ENCODE data around the gene ADARB2. TPM values are rescaled to one million over a fixed set of nuclear protein-coding genes. Genes with fewer than 3 reads are reported as not detected.

Gene ADARB2
- total and polyA plus RNA-seq, 2 donors: 0.66 to 2.5 TPM

- Histone ChIP-seq H3K4me3 (ENCODE audit: low read length in 2 of 2) (no peak overlapping the region), H3K9me3 (ENCODE audit: control insufficient read depth in 2 of 2, insufficient read depth in 1 of 2, low read length in 1 of 2) (no peaks in the 10 kb centered on the region), H3K36me3 (ENCODE audit: control insufficient read depth in 2 of 2, insufficient read depth in 2 of 2, low read length in 1 of 2) (no peaks in the 10 kb centered on the region), H3K27ac (ENCODE audit: low read depth in 1 of 2, low read length in 1 of 2) (no peak overlapping the region), H3K4me1 (ENCODE audit: control insufficient read depth in 2 of 2, insufficient read depth in 2 of 2, low read length in 2 of 2) (peaks cover 0 to 12% of the 10 kb centered on the region in 2 donors), H3K27me3 (ENCODE audit: control insufficient read depth in 2 of 2, insufficient read depth in 1 of 2, low read length in 1 of 2) (no peaks in the 10 kb centered on the region)
- no peak for DNase-seq (ENCODE audit: low read depth in 6 of 9, low spot score in 9 of 9)
- WGBS: 87% methylated on average over 7 of the region's 7 CpGs
Measured at GRCh38 chr10:1567152-1567551, 170.2 kb downstream of the ADARB2 start.

GRCh38 chr10:1564791-1565190 lies 172.5 kb downstream of the ADARB2 start:
- H3K27ac ChIP-seq (ENCODE audit: low read depth in 1 of 2, low read length in 1 of 2): no peak overlapping the region
- WGBS: 95% methylated on average over 11 of the region's 11 CpGs
- no peaks in the 10 kb centered on the region for H3K27me3 ChIP-seq (ENCODE audit: control insufficient read depth in 2 of 2, insufficient read depth in 1 of 2, low read length in 1 of 2)
- no peaks in the 10 kb centered on the region for H3K36me3 ChIP-seq (ENCODE audit: control insufficient read depth in 2 of 2, insufficient read depth in 2 of 2, low read length in 1 of 2)
- H3K4me3 ChIP-seq (ENCODE audit: low read length in 2 of 2): no peak overlapping the region
- DNase-seq (ENCODE audit: low read depth in 6 of 9, low spot score in 9 of 9): no peak
- no peaks in the 10 kb centered on the region for H3K9me3 ChIP-seq (ENCODE audit: control insufficient read depth in 2 of 2, insufficient read depth in 1 of 2, low read length in 1 of 2)
- H3K4me1 ChIP-seq (ENCODE audit: control insufficient read depth in 2 of 2, insufficient read depth in 2 of 2, low read length in 2 of 2): peaks cover 0 to 6% of the 10 kb centered on the region in 2 donors

DNA sequence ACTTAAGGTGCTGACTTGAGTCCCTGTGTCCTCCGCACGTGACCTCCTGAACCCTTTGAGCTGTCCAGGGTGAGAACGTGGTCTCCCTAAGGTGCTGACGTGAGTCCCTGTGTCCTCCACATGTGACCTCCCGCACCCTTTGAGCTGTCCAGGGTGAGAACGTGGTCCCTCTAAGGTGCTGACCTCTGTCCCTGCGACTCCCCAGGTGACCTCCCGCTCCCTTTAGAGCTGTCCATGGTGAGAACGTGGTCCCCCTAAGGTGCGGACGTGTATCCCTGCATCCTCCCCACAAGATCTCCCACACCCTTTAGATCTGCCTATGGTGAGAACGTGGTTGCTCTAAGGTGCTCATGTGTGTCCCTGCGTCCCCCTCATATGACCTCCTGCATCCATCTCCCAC lies 174.3 kb downstream of the ADARB2 start:
- Histone ChIP-seq H3K4me3 (ENCODE audit: low read length in 2 of 2) (no peak overlapping the region), H3K27me3 (ENCODE audit: control insufficient read depth in 2 of 2, insufficient read depth in 1 of 2, low read length in 1 of 2) (no peaks in the 10 kb centered on the region), H3K27ac (ENCODE audit: low read depth in 1 of 2, low read length in 1 of 2) (no peak overlapping the region), H3K36me3 (ENCODE audit: control insufficient read depth in 2 of 2, insufficient read depth in 2 of 2, low read length in 1 of 2) (no peaks in the 10 kb centered on the region), H3K9me3 (ENCODE audit: control insufficient read depth in 2 of 2, insufficient read depth in 1 of 2, low read length in 1 of 2) (no peaks in the 10 kb centered on the region), H3K4me1 (ENCODE audit: control insufficient read depth in 2 of 2, insufficient read depth in 2 of 2, low read length in 2 of 2) (peaks cover 0 to 7% of the 10 kb centered on the region in 2 donors)
- DNase-seq (ENCODE audit: low read depth in 6 of 9, low spot score in 9 of 9): no peak
- 87% methylated on average over 13 of the region's 13 CpGs for WGBS

DNA sequence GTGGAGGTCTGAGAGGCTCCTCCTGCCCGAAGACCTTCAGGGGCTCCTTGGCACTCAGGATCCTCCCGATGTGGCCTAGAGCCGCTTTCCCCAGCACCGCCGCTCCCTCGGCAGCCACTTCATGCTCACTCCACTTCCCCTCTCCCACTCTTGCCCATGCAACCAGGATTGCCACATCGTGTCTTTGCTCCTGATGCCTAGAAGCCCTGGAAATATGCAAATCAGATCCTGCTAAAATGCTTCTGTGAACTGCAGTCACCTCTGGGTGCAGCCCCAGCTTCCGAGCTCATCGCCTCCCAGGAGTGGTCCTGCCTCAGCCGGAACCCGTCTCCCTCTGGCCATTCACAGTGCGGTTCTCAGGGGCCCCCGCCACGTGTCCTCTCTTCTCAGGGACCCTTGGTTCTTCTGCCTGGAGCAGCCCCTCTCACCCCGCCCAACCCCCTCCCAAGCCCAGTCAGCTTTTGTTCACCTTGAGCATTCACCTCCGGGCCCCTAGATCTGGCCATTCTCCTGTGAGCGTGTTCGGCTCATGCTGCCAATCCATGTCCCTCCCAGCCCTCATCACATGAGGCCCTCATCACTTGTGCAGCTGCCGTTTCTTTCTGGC lies 175.5 kb downstream of the ADARB2 start:
- H3K9me3 ChIP-seq (ENCODE audit: control insufficient read depth in 2 of 2, insufficient read depth in 1 of 2, low read length in 1 of 2): no peaks in the 10 kb centered on the region
- H3K4me1 ChIP-seq (ENCODE audit: control insufficient read depth in 2 of 2, insufficient read depth in 2 of 2, low read length in 2 of 2): peaks cover 0 to 4% of the 10 kb centered on the region in 2 donors
- no peaks in the 10 kb centered on the region for H3K27me3 ChIP-seq (ENCODE audit: control insufficient read depth in 2 of 2, insufficient read depth in 1 of 2, low read length in 1 of 2)
- DNase-seq (ENCODE audit: low read depth in 6 of 9, low spot score in 9 of 9): no peak
- no peaks in the 10 kb centered on the region for H3K36me3 ChIP-seq (ENCODE audit: control insufficient read depth in 2 of 2, insufficient read depth in 2 of 2, low read length in 1 of 2)
- no peak overlapping the region for H3K4me3 ChIP-seq (ENCODE audit: low read length in 2 of 2)
- 79% methylated on average over 19 of the region's 19 CpGs for WGBS
- H3K27ac ChIP-seq (ENCODE audit: low read depth in 1 of 2, low read length in 1 of 2): no peak overlapping the region

GRCh38 chr10:1560535-1561192 lies 176.7 kb downstream of the ADARB2 start:
- H3K4me3 ChIP-seq (ENCODE audit: low read length in 2 of 2): no peak overlapping the region
- H3K27me3 ChIP-seq (ENCODE audit: control insufficient read depth in 2 of 2, insufficient read depth in 1 of 2, low read length in 1 of 2): no peaks in the 10 kb centered on the region
- no peak for DNase-seq (ENCODE audit: low read depth in 6 of 9, low spot score in 9 of 9)
- H3K4me1 ChIP-seq (ENCODE audit: control insufficient read depth in 2 of 2, insufficient read depth in 2 of 2, low read length in 2 of 2): peaks cover 0 to 4% of the 10 kb centered on the region in 2 donors
- 91% methylated on average over 16 of the region's 16 CpGs for WGBS
- no peaks in the 10 kb centered on the region for H3K9me3 ChIP-seq (ENCODE audit: control insufficient read depth in 2 of 2, insufficient read depth in 1 of 2, low read length in 1 of 2)
- no peak overlapping the region for H3K27ac ChIP-seq (ENCODE audit: low read depth in 1 of 2, low read length in 1 of 2)
- H3K36me3 ChIP-seq (ENCODE audit: control insufficient read depth in 2 of 2, insufficient read depth in 2 of 2, low read length in 1 of 2): no peaks in the 10 kb centered on the region

DNA sequence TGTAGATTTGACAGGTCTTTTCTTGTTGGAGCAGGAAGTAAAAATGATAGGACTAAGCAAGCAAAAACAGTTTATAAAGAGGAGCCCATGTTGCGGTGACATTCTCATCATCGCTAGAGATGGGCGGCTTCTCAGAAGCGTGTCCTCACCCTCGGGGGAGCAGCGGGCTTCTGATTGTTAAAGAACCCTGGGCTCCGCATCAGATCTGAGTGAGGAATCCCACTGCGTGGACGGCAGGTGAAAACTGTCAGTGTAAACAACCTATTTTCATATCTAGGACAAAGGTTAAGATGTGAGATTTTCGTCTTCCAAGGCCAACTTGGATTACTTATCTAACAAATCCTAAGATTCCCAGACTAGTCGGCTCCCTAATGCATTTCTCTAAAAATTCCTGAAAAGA lies 177.6 kb downstream of the ADARB2 start:
- Histone ChIP-seq H3K4me3 (ENCODE audit: low read length in 2 of 2) (no peak overlapping the region), H3K27ac (ENCODE audit: low read depth in 1 of 2, low read length in 1 of 2) (no peak overlapping the region), H3K36me3 (ENCODE audit: control insufficient read depth in 2 of 2, insufficient read depth in 2 of 2, low read length in 1 of 2) (no peaks in the 10 kb centered on the region), H3K9me3 (ENCODE audit: control insufficient read depth in 2 of 2, insufficient read depth in 1 of 2, low read length in 1 of 2) (no peaks in the 10 kb centered on the region), H3K27me3 (ENCODE audit: control insufficient read depth in 2 of 2, insufficient read depth in 1 of 2, low read length in 1 of 2) (no peaks in the 10 kb centered on the region), H3K4me1 (ENCODE audit: control insufficient read depth in 2 of 2, insufficient read depth in 2 of 2, low read length in 2 of 2) (peaks cover 0 to 4% of the 10 kb centered on the region in 2 donors)
- no peak for DNase-seq (ENCODE audit: low read depth in 6 of 9, low spot score in 9 of 9)
- 50% methylated on average over 11 of the region's 11 CpGs for WGBS

DNA sequence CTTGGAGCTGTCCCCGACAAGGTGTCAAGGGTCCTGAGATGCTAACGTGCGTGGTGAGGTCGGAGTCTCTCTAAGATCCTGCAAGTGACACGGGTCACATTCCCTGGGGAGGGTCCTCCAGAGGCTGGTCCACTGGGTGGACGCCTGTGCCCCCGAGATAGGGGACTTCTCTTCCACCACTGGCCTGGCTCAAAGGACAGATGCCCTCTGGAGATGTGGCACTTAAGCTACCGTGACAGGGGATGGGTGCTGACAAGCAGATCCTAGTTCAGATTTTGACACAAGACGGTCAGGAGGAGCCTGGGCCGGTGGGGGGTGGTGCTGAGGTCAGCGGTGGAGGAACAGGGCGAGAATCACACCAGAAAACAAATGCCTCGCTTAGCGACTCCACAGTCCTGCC lies 178.0 kb downstream of the ADARB2 start:
- no peak overlapping the region for H3K4me3 ChIP-seq (ENCODE audit: low read length in 2 of 2)
- 61% methylated on average over 14 of the region's 14 CpGs for WGBS
- peak overlapping the region in 1 of 2 donors; percentile 15 for H3K27ac ChIP-seq (ENCODE audit: low read depth in 1 of 2, low read length in 1 of 2)
- DNase-seq (ENCODE audit: low read depth in 6 of 9, low spot score in 9 of 9): no peak
- no peaks in the 10 kb centered on the region for H3K36me3 ChIP-seq (ENCODE audit: control insufficient read depth in 2 of 2, insufficient read depth in 2 of 2, low read length in 1 of 2)
- H3K9me3 ChIP-seq (ENCODE audit: control insufficient read depth in 2 of 2, insufficient read depth in 1 of 2, low read length in 1 of 2): no peaks in the 10 kb centered on the region
- H3K27me3 ChIP-seq (ENCODE audit: control insufficient read depth in 2 of 2, insufficient read depth in 1 of 2, low read length in 1 of 2): no peaks in the 10 kb centered on the region
- peaks cover 0 to 4% of the 10 kb centered on the region in 2 donors for H3K4me1 ChIP-seq (ENCODE audit: control insufficient read depth in 2 of 2, insufficient read depth in 2 of 2, low read length in 2 of 2)

GRCh38 chr10:1558906-1559305 lies 178.4 kb downstream of the ADARB2 start:
- peaks cover 0 to 4% of the 10 kb centered on the region in 2 donors for H3K4me1 ChIP-seq (ENCODE audit: control insufficient read depth in 2 of 2, insufficient read depth in 2 of 2, low read length in 2 of 2)
- no peak overlapping the region for H3K4me3 ChIP-seq (ENCODE audit: low read length in 2 of 2)
- no peak for DNase-seq (ENCODE audit: low read depth in 6 of 9, low spot score in 9 of 9)
- H3K9me3 ChIP-seq (ENCODE audit: control insufficient read depth in 2 of 2, insufficient read depth in 1 of 2, low read length in 1 of 2): no peaks in the 10 kb centered on the region
- no peaks in the 10 kb centered on the region for H3K36me3 ChIP-seq (ENCODE audit: control insufficient read depth in 2 of 2, insufficient read depth in 2 of 2, low read length in 1 of 2)
- H3K27me3 ChIP-seq (ENCODE audit: control insufficient read depth in 2 of 2, insufficient read depth in 1 of 2, low read length in 1 of 2): no peaks in the 10 kb centered on the region
- WGBS: 81% methylated on average over 4 of the region's 4 CpGs
- no peak overlapping the region for H3K27ac ChIP-seq (ENCODE audit: low read depth in 1 of 2, low read length in 1 of 2)

- 87% methylated on average over 13 of the region's 13 CpGs for WGBS
- no peak for DNase-seq (ENCODE audit: low read depth in 6 of 9, low spot score in 9 of 9)
- H3K4me3 ChIP-seq (ENCODE audit: low read length in 2 of 2): no peak overlapping the region
- H3K4me1 ChIP-seq (ENCODE audit: control insufficient read depth in 2 of 2, insufficient read depth in 2 of 2, low read length in 2 of 2): peaks cover 0 to 6% of the 10 kb centered on the region in 2 donors
- H3K27me3 ChIP-seq (ENCODE audit: control insufficient read depth in 2 of 2, insufficient read depth in 1 of 2, low read length in 1 of 2): no peaks in the 10 kb centered on the region
- no peak overlapping the region for H3K27ac ChIP-seq (ENCODE audit: low read depth in 1 of 2, low read length in 1 of 2)
- no peaks in the 10 kb centered on the region for H3K9me3 ChIP-seq (ENCODE audit: control insufficient read depth in 2 of 2, insufficient read depth in 1 of 2, low read length in 1 of 2)
- no peaks in the 10 kb centered on the region for H3K36me3 ChIP-seq (ENCODE audit: control insufficient read depth in 2 of 2, insufficient read depth in 2 of 2, low read length in 1 of 2)
Measured at GRCh38 chr10:1557081-1557480, 180.2 kb downstream of the ADARB2 start.

Measured in thymus (tissue), 11 donors.